ENCODE measurements around the gene VWA8.

The VWA8 gene

GRCh38 chr13:41691274-41691673 is 269.6 kb downstream of the VWA8 start:
- no peak for DNase-seq

- DNase-seq = no peak
Measured at GRCh38 chr13:41682766-41683165, 278.1 kb downstream of the VWA8 start.

GRCh38 chr13:41682001-41682400 is 278.9 kb downstream of the VWA8 start:
- DNase-seq = no peak

GRCh38 chr13:41681587-41681986 is 279.3 kb downstream of the VWA8 start:
- no peak for DNase-seq

- no peak for DNase-seq
Measured at GRCh38 chr13:41680900-41681299, 280.0 kb downstream of the VWA8 start.

GRCh38 chr13:41678848-41679247 is 282.1 kb downstream of the VWA8 start:
- no peak for DNase-seq

- DNase-seq = no peak
Measured at GRCh38 chr13:41678249-41678648, 282.7 kb downstream of the VWA8 start.

GRCh38 chr13:41675306-41675705 is 285.6 kb downstream of the VWA8 start:
- DNase-seq = no peak

GRCh38 chr13:41674246-41674645 is 286.7 kb downstream of the VWA8 start:
- DNase-seq = no peak

GRCh38 chr13:41673640-41674039 is 287.3 kb downstream of the VWA8 start:
- DNase-seq = no peak

- DNase-seq = peak in 10 of 51 donors; percentile 2 to 42 (median 11)
Measured at GRCh38 chr13:41670873-41671443, 290.0 kb downstream of the VWA8 start.

- DNase-seq = peak in 27 of 51 donors; percentile 1 to 77 (median 35)
Measured at GRCh38 chr13:41668130-41668757, 292.7 kb downstream of the VWA8 start.

- no peak for DNase-seq
Measured at GRCh38 chr13:41666644-41667043, 294.3 kb downstream of the VWA8 start.

- no peak for DNase-seq
Measured at GRCh38 chr13:41660411-41660810, 300.5 kb downstream of the VWA8 start.

GRCh38 chr13:41658057-41658661 is 302.8 kb downstream of the VWA8 start:
- no peak for DNase-seq

GRCh38 chr13:41655997-41656396 is 304.9 kb downstream of the VWA8 start:
- no peak for DNase-seq

- no peak for DNase-seq
Measured at GRCh38 chr13:41654796-41655195, 306.1 kb downstream of the VWA8 start.

- peak in 8 of 51 donors; percentile 2 to 74 (median 14) for DNase-seq
Measured at GRCh38 chr13:41652735-41653361, 308.1 kb downstream of the VWA8 start.

GRCh38 chr13:41651413-41652058 is 309.4 kb downstream of the VWA8 start:
- DNase-seq = no peak

- no peak for DNase-seq
Measured at GRCh38 chr13:41650706-41651105, 310.2 kb downstream of the VWA8 start.

GRCh38 chr13:41649659-41650058 is 311.2 kb downstream of the VWA8 start:
- DNase-seq = no peak

GRCh38 chr13:41648314-41648935 is 312.5 kb downstream of the VWA8 start:
- DNase-seq = no peak
